HG03521 (cell line): Measurements from ENCODE around the gene NRXN3.

Source experiments
- ATAC-seq: cut with Tn5 transposase; IDR thresholded peaks from one replicate; pipeline ENCODE4 v1.9.1; 2021; ENCODE audit warnings: mild to moderate bottlenecking, moderate library complexity; ENCODE audit not compliant: unreplicated experiment

The NRXN3 gene

GRCh38 chr14:79483477-79484388, 1313.6 kb downstream of the NRXN3 start:
- no peak for ATAC-seq

DNA sequence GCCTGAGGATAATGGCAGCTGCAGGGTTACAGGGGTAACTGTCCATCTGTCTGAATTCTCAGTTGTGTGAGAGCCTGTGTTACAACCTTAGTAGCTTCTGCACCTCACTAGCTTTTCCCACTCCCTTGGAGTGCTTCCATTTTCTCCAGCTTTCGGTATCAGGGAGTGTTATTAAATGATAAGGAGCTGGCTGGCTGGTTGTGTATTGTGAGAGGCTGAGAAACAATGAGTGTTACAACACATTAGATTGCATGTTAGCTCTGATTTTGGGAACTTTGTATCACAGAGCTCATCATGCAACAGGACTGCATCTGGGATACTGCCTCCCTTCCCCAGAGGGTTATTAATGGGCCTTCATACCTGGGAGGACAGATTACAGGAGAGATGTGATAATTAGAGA, 1317.5 kb downstream of the NRXN3 start:
- ATAC-seq: no peak

- ATAC-seq: no peak
Measured at GRCh38 chr14:79491161-79491560, 1321.0 kb downstream of the NRXN3 start.

GRCh38 chr14:79493081-79493645, 1323.0 kb downstream of the NRXN3 start:
- no peak for ATAC-seq

DNA sequence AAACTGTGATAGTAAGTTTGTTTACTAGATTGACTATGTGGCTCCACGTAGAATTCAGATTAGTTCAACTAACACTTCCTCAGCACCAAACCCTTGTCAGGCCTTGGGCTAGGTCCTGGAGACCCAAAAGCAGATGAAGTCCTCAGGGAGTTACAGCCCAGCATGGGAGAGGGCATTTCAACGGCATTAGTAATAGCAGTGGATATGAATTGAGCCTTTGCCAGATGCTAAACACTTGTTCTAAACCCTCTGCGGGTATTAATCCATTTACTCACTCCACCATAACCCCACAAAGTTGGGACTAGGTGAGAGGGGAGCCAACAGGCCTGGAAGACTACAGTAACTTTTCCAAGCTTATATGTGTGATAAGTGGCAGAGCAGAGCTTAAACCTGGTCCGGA, 1326.5 kb downstream of the NRXN3 start:
- no peak for ATAC-seq

DNA sequence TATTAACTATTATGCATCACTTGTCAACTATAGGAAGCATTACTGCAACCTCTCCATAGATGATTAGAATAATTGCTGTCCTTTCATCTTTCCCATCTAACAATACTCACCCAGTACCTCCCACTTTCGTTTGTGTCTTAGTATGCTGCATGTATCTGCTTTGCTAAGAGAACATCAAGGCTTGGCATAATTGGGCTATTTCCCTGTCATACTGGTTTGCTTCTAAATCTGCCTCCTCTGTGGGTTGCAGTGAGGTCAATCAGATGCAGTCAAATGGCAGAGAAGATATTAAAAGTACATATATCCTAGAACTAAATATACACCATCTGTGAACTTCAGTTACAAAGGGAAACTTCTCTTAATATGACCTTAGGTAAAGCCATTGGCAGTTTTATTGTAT, 1330.3 kb downstream of the NRXN3 start:
- ATAC-seq: no peak

DNA sequence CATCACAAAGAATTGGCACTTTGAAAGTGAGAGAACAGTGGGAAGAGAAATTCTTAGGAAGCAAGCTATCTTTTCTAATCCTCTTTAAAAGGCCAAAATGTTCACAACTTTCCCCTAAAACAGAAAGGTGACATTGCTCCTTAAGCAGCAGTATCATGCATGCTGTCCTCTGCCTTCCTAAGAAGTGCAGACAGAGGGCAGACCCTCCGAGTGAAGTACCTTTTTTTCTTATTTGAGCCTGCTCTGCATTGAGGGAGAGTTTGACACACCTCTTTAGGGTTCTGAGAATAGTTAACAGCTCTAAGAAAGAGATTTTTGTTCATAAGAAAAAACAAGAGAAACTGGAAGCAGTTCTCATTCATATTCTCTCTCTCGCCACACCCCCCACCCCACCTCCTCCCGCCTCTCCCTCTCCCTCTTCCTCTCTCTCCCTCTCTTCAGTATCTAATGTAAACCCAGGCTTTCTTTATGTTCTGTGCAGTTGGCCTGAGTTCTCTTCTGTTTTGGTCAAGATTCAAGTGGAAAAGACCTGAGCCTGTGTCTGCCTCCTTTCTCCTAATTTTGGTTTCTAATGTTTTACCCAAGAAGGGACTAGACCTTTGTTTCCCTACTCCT, 1332.1 kb downstream of the NRXN3 start:
- no peak for ATAC-seq

DNA sequence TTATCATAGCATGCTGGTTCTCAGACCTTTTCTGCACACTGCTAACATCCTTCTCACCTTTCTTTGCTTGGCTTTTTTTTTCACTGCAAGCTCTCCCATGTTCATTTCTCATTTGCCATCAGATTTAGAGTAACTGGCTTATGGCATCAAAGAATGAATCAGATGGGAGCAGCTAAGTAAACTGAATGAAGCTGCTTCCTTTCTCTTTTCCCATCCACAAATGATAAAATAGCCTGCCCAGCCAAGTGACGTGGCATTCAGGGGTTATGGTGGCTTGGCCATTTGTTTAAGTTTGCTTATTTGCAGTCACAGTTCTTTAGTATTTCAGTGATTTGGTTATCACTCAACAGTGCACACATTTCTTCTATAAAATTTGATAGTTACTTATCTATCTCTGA, 1332.6 kb downstream of the NRXN3 start:
- no peak for ATAC-seq

DNA sequence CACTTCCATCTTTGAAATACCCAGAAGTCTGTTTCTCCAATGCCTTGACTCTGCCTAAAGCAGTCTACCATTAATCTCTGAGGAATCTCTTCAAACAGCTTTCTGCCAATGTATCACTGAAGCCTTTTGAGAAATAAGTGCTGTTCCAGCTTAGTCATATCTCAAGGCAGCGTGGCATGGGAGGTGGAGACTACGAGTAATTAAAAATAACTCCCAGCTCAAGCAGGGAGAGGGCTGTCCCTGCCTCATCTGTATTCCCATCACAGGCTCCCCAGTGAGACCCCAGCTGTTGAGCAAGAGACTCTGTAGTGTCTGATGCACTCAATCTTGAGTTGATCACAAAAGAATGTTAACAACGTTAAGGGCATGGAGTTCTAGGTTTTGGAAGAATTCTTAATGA, 1340.5 kb downstream of the NRXN3 start:
- no peak for ATAC-seq

- no peak for ATAC-seq
Measured at GRCh38 chr14:79511146-79511545, 1341.0 kb downstream of the NRXN3 start.

DNA sequence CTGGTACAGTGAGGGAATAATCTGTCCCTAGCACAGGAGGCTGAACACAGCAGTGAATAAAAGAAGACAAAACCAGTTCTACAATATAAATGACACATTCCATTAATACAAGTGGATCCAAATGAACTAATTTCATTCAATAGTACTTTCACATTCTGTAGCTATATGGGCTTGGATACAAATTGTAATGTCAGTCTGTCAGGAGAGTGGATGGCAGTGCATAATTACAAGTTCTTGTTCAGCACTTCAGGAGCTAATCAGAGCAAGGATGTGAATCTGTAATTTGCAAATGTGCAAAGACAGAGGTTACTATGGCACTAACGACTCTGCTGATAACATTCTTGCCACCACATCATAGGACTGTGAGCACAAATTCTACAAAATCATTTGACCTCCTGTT, 1343.3 kb downstream of the NRXN3 start:
- no peak for ATAC-seq

DNA sequence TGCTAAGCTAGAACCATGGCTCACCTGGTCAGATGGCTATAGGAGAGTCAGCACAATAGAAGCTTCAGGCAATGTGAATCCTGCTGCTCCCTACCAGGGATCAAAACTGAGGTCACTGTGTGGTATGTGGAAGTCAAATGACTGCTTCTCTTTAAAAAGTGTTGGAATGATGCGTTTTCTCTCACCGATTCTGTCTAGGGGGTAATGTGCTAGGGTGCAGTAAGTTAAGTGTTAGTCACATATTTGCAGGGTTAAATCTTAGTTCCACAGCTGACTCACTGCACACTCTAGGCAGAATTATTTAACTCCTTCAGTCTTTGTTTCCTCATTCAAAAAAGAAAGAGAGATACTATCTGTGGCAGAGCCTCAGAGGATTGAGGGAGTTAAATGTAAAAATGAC, 1344.5 kb downstream of the NRXN3 start:
- ATAC-seq: no peak

- ATAC-seq: no peak
Measured at GRCh38 chr14:79515158-79515557, 1345.0 kb downstream of the NRXN3 start.

GRCh38 chr14:79516009-79516408, 1345.8 kb downstream of the NRXN3 start:
- ATAC-seq: no peak

DNA sequence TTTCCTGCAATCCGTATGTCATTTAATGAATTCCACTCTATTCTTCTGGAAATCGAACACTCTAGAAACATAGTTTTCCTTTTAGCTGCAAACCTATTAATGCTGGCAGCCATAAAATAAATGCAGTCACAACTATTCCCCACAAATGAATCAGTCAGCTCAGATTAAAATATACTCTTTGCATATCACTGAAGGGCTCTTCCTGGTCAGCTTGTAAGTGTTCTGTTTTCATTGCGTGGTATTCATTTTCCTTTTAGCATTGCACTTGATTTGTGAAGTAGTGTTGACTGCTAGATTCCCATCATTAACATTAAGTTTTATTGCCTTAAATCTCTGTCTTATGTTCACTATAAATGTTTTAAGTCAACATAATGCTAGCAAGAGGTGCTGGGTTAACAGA, 1355.2 kb downstream of the NRXN3 start:
- ATAC-seq: no peak

- no peak for ATAC-seq
Measured at GRCh38 chr14:79528828-79529416, 1358.7 kb downstream of the NRXN3 start.

DNA sequence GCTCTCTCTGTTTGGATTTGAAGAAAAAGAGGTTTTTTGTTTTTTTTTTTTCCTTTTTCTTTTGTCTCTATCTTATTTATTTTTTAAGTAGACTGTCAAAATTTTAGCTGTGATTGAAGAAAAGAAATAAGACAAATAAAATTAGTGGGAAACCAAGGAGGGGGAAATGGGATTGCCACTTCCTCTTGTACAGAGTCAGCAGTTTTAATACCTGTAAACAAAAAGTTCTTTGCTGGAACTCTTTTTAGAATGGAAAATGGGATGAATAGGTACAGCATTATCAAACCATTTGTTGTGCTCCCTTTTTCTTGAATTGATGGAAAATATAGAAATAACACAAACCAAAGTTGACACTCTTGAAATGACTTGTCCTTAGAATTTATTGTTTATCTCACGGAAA, 1360.4 kb downstream of the NRXN3 start:
- no peak for ATAC-seq

GRCh38 chr14:79534703-79535353, 1364.7 kb downstream of the NRXN3 start:
- no peak for ATAC-seq

GRCh38 chr14:79540394-79540793, 1370.2 kb downstream of the NRXN3 start:
- no peak for ATAC-seq

- no peak for ATAC-seq
Measured at GRCh38 chr14:79542121-79542520, 1371.9 kb downstream of the NRXN3 start.

GRCh38 chr14:79543348-79543747, 1373.2 kb downstream of the NRXN3 start:
- ATAC-seq: no peak
